GM23338 (cell line): ENCODE measurements around the gene QKI.

Experiments
- CREB1 ChIP-seq: fragments of 250-450 bp; sonication (Bioruptor Pico); IDR thresholded peaks from 2 replicates; pipeline ENCODE4 v1.5.0; 2020; ENCODE audit warnings: low read depth, mild to moderate bottlenecking, moderate library complexity
- EZH2 ChIP-seq: fragments of 200-600 bp; sonication (generic); IDR thresholded peaks from one replicate; pipeline ENCODE4 v1.8.0; 2017; ENCODE audit warnings: antibody characterized with exemption, mild to moderate bottlenecking, low read depth; ENCODE audit not compliant: unreplicated experiment
- EZH2phosphoT487 ChIP-seq: fragments of 200-600 bp; sonication (generic); IDR thresholded peaks from one replicate; pipeline ENCODE4 v1.8.1; 2018; ENCODE audit warnings: antibody characterized with exemption; ENCODE audit not compliant: unreplicated experiment
- JUNB ChIP-seq: IDR thresholded peaks from one replicate; pipeline ENCODE4 v1.6.1; 2016; ENCODE audit warnings: antibody characterized with exemption; ENCODE audit not compliant: unreplicated experiment
- NANOG ChIP-seq: IDR thresholded peaks from 2 replicates; pipeline ENCODE4 v1.6.1; 2016; ENCODE audit warnings: antibody characterized with exemption, borderline replicate concordance
- POLR2AphosphoS5 ChIP-seq: IDR thresholded peaks from 2 replicates; pipeline ENCODE4 v1.6.1; 2016; ENCODE audit warnings: antibody characterized with exemption, low read depth
- STAT1 ChIP-seq: IDR thresholded peaks from one replicate; pipeline ENCODE4 v1.6.1; 2016; ENCODE audit warnings: antibody characterized with exemption; ENCODE audit not compliant: unreplicated experiment
- ZNF114 ChIP-seq: fragments of 250-450 bp; sonication (Bioruptor Pico); IDR thresholded peaks from 2 replicates; pipeline ENCODE4 v1.5.0; 2020; ENCODE audit warnings: mild to moderate bottlenecking, moderate library complexity
- TF ChIP-seq, protein P1 (sequence below), 2 experiments: fragments of 200-600 bp in 1 of 2; sonication (generic) in 1 of 2; conservative IDR thresholded peaks; 2 replicates each; pipeline versions ENCODE4 v1.5.1 to v1.6.1; 2016 to 2017; ENCODE audit warnings: antibody characterized with exemption in 2 of 2, low read depth in 2 of 2, mild to moderate bottlenecking in 2 of 2, moderate library complexity in 1 of 2
- TF ChIP-seq, protein P2 (sequence below): IDR thresholded peaks from one replicate; pipeline ENCODE4 v1.6.1; 2018; ENCODE audit warnings: antibody characterized with exemption; ENCODE audit not compliant: unreplicated experiment
- TF ChIP-seq, protein P3 (sequence below): IDR thresholded peaks from 2 replicates; pipeline ENCODE4 v1.6.1; 2016; ENCODE audit warnings: antibody characterized with exemption

DNA sequence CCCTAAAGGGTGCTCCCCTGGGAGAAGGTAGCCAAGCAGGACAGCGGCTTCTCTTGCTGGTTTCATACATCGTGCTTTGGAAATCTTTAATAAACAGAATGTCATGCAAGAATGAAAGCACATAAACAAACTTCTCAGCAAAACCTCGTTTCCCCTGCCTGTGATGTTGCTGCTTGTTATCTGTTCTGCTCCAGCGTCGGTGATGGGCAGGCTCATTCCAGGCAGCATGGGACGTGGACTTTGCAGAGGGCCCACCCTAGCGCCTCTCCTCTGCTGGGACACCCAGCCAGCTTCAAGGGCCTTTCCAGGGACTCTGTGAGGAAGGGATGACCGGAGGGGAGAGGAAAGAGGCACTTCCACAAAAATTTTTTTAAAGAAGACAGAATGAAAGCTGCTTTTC, 197.7 kb downstream of the QKI start:
- TF ChIP-seq STAT1 = no peak
- no peak for TF ChIP-seq EZH2phosphoT487
- TF ChIP-seq, protein P1, sequence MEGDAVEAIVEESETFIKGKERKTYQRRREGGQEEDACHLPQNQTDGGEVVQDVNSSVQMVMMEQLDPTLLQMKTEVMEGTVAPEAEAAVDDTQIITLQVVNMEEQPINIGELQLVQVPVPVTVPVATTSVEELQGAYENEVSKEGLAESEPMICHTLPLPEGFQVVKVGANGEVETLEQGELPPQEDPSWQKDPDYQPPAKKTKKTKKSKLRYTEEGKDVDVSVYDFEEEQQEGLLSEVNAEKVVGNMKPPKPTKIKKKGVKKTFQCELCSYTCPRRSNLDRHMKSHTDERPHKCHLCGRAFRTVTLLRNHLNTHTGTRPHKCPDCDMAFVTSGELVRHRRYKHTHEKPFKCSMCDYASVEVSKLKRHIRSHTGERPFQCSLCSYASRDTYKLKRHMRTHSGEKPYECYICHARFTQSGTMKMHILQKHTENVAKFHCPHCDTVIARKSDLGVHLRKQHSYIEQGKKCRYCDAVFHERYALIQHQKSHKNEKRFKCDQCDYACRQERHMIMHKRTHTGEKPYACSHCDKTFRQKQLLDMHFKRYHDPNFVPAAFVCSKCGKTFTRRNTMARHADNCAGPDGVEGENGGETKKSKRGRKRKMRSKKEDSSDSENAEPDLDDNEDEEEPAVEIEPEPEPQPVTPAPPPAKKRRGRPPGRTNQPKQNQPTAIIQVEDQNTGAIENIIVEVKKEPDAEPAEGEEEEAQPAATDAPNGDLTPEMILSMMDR (conservative IDR thresholded peaks at IDR 0.05; ENCODE audit: low read depth in 2 of 2) = no peak
- TF ChIP-seq POLR2AphosphoS5 = no peak
- TF ChIP-seq EZH2 = no peak
- TF ChIP-seq, protein P2, sequence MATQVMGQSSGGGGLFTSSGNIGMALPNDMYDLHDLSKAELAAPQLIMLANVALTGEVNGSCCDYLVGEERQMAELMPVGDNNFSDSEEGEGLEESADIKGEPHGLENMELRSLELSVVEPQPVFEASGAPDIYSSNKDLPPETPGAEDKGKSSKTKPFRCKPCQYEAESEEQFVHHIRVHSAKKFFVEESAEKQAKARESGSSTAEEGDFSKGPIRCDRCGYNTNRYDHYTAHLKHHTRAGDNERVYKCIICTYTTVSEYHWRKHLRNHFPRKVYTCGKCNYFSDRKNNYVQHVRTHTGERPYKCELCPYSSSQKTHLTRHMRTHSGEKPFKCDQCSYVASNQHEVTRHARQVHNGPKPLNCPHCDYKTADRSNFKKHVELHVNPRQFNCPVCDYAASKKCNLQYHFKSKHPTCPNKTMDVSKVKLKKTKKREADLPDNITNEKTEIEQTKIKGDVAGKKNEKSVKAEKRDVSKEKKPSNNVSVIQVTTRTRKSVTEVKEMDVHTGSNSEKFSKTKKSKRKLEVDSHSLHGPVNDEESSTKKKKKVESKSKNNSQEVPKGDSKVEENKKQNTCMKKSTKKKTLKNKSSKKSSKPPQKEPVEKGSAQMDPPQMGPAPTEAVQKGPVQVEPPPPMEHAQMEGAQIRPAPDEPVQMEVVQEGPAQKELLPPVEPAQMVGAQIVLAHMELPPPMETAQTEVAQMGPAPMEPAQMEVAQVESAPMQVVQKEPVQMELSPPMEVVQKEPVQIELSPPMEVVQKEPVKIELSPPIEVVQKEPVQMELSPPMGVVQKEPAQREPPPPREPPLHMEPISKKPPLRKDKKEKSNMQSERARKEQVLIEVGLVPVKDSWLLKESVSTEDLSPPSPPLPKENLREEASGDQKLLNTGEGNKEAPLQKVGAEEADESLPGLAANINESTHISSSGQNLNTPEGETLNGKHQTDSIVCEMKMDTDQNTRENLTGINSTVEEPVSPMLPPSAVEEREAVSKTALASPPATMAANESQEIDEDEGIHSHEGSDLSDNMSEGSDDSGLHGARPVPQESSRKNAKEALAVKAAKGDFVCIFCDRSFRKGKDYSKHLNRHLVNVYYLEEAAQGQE = no peak
- no peak for TF ChIP-seq NANOG
- TF ChIP-seq, protein P3, sequence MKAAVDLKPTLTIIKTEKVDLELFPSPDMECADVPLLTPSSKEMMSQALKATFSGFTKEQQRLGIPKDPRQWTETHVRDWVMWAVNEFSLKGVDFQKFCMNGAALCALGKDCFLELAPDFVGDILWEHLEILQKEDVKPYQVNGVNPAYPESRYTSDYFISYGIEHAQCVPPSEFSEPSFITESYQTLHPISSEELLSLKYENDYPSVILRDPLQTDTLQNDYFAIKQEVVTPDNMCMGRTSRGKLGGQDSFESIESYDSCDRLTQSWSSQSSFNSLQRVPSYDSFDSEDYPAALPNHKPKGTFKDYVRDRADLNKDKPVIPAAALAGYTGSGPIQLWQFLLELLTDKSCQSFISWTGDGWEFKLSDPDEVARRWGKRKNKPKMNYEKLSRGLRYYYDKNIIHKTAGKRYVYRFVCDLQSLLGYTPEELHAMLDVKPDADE = no peak
- no peak for TF ChIP-seq JUNB
- no peak for TF ChIP-seq ZNF114 (CRISPR knock-in tag)
- no peak for TF ChIP-seq CREB1
